Activated CD8-positive, alpha-beta memory T cell treated with anti-CD3 and anti-CD28 coated beads, Interleukin-2, amount 50 U/mL, for 4 hours (primary cell): ENCODE data around the gene FKBP5.
"Not testable (repeated sequence)": the region's sequence is repeated elsewhere in the genome, so short reads cannot be mapped to it uniquely, and the experiment has no call there.

Experiments
- DNase-seq: peaks from one replicate; pipeline ENCODE4 v3.0.0-alpha.2; 2020

The FKBP5 gene

GRCh38 chr6:35607517-35608233 is 81.0 kb downstream of the FKBP5 start:
- DNase-seq = no peak

DNA sequence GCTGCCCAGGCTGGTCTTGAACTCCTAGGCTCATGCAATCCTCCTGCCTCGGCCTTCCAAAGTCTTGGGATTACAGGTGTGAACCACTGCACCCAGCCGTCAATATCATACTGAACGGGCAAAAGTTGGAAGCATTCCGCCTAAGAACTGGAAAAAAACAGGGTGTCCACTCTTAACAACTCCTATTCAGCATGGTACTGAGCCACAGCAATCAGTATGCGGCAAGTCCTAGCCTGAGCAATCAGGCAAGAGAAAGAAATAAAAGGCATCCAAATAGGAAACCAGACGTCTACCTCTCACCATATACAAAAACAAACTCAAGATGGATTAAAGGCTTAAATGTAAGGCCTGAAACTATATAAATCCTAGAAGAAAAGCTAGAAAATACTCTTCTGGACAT is 83.1 kb downstream of the FKBP5 start:
- no peak for DNase-seq

- no peak for DNase-seq
Observed at GRCh38 chr6:35603326-35604202, 85.2 kb downstream of the FKBP5 start.

DNA sequence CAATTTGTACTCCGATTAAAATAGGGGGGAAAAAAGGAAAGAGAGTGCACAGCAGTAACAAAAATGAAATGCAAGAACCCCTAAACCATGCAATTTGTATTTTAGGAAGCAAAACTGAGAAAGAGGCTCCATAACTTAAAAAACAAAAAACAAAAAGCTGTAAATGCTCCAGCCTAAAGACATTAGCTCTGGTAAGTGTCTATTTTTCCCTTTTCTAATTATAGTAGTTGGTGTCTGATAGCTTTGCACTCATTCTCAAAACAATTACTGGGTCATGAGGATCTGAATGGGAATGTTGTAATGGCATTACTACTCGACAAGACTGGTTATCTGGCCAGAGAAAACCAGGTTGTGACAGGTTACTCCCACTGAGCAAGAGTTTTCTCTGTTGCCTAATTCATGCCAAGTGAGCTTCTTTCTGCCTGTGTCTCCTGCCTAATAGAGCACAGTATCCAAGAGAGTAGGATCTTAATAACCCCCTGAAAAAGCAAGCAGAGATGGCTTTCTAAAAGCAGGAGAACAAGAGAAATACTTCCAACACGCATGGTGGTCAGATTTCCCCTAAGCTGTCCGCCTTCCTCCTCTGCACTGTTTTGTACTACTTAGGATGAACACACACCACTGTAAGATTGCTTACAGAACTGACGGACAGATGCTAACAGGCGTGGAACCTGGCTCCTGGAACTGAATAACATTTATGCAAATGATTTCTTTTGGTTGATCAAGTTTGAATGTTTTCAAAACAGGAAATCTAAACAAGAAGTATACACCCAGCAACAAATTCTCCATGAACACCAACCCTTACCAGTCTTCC is 86.4 kb downstream of the FKBP5 start:
- DNase-seq = no peak

DNA sequence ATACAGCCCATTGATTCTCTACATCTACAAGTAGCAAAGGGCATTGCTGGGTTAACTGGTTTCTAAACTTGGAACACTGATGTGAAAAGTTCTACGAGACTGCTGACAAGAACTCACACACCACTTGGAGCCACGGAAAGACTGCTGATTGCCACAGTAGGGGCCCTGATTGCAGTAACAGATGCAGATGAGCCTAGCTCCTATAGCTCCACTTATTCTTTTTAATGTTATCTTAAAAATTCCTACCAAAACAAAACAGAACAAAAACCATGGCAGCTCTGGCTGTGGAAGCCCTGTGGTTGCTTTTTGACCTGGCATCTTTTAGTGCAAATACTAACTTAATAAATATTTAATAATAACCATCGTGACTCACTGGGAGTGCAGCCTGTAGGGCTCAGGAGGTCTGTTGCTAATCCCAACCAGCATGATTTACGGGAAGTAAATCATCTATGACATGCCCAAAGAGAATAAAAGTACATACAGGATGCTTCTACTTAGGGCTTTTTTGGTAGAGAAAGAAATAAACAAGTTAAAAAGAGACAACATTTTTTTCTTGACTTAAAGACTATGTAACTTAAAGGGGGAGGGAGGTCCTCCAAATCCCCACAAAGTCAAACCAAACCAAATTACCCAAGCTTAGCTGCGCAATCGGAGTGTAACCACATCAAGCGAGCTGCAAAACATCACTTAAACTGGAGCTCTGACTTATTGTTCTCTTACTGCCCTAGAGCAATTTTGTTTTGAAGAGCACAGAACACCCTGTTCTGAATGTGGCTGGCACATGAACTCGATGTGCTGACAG is 87.2 kb downstream of the FKBP5 start:
- DNase-seq = peak; percentile 56

GRCh38 chr6:35600659-35601125 is 88.0 kb downstream of the FKBP5 start:
- no peak for DNase-seq

DNA sequence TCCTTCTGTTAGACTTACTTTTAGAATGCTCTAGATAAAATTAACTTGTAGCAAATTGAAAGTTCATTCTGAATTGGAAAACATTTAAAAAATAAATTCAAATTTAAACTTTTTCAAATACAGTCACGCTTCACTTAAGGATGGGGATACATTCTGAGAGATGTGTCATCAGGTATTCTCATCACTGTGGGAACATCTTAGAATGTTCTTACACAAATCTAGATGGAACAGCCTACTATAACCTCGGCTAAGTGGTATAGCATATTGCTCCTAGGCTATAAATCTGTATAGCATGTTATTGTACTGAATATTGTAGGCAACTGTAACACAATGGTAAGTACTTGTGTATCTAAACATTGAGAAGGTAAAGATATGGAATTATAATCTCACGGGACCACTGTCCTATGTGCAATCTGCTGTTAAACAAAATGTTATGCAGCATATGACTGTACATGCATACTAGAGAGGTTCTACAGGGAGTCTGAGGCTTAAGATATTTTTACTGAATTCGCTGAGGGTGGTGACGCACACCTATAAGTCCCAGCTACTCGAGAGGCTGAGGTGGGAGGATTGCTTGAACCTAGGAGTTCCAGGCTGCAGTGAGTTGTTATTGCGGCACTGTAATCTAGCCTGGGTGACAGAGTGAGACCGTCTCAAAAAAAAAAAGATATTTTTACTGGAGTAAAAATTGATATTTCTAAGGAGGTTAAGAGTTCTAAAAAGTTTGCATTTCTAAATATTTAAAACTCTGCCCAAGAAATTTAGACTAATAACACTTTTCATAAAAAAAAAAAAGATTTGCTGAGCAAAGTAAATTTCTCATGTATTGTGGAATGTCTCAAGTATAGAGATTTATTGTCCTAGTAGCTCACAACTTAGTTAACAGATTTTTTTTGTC is 88.7 kb downstream of the FKBP5 start:
- no peak for DNase-seq

DNA sequence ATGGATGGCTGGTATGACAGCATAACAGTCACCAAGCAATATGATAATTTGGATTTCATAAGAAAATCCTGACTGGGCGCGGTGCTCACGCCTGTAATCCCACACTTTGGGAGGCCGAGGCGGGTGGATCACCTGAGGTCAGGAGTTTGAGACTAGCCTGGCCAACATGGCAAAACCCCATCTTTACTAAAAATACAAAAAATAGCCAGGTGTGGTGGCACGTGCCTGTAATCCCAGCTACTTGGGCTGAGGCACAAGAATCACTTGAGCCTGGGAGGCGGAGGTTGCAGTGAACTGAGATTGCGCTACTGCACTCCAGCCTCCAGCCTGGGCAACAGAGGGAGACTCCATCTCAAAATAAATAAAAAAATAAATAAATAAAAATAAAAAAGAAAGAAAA is 90.1 kb downstream of the FKBP5 start:
- DNase-seq = not testable (repeated sequence)

DNA sequence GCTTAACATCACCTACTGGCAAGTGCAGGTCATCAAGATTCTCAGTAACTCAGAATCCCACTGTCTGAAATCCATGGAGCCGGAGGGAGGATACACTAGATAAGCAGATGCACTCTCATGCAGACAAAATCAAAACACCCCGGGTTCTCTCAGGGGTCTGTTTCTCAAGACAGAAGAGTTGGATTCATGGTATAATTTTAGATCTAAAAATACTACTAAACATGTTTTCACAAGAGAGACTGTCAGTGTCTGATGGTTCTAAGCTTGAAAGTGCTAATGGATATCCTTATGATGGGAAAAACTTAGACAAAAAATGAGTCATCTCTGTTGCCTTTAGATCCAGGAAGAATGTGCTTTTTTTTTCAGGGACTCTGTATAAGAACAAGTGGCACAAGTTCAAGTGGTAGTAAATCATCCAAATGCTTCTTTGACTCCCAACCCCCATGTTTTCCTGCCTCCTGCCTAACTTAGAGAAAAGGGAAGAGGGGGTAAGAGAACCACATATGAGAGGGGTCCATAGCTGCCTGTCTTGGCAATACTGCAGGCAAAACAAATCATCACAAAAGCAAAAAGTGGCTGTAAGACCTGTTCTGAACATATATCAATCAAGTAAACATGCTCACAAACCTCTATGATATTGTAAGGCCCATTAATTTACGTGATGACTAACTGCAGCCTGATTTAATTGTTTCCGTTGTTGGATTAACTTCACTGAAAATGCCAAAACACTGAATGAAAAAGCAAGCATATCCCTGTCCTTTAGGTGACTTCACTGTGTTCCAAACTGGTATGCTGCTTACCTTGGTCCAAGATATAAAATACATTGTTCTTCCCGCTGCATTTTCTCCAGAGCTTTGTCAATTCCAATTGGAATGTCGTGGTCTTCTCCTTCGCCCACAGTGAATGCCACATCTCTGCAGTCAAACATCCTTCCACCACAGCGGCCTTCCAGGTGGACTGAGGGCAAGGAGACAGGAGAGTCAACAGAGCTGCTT is 92.0 kb downstream of the FKBP5 start:
- DNase-seq = no peak

DNA sequence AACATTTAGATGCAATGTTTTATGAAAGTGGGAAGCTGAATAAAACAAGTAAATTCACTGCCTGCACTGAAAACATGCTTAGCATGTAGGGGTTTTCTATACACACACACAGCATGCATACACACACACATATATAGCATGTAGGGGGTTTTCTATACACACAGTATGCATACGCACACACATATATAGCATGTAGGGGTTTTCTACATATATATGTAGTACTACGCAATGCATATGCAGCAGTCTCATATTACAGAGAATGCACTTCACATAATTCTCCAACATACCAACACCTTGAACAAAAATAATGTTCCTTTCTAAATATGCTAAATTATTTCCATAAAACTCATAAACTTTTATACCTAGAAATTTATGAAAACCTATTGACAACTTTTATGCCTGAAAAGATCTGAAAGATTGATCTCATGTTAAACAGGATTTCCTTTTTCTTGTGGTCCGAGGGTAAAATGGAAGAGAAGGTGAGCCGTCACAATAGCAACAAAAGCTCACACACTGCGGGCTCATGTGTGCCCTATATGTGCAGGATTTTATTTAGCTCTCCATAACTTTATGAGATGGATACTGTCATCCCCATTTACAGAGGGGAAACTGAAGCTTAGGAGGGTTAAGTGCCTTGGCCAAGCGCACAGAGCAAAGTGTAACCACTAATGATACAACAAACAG is 94.1 kb downstream of the FKBP5 start:
- no peak for DNase-seq

GRCh38 chr6:35592178-35592577 is 96.5 kb downstream of the FKBP5 start:
- DNase-seq = no peak

- DNase-seq = no peak
Observed at GRCh38 chr6:35590622-35591066, 98.1 kb downstream of the FKBP5 start.

DNA sequence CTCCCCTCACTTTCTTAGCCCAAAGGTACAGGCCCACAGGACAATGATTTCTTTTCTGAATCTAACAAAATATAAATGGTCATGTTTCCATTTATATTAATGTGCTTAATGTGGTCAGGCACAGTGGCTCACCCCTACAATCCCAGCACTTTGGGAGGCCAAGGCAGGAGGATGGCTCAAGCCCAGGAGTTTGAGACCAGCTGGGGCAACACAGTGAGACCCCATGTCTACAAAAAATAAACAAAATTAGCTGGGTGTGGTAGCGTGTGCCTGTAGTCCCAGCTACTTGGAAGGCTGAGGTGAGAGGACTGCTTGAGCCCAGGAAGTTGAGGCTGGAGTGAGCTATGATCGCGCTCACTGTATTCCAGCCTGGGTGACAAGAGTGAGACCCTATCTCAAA is 98.8 kb downstream of the FKBP5 start:
- no peak for DNase-seq

DNA sequence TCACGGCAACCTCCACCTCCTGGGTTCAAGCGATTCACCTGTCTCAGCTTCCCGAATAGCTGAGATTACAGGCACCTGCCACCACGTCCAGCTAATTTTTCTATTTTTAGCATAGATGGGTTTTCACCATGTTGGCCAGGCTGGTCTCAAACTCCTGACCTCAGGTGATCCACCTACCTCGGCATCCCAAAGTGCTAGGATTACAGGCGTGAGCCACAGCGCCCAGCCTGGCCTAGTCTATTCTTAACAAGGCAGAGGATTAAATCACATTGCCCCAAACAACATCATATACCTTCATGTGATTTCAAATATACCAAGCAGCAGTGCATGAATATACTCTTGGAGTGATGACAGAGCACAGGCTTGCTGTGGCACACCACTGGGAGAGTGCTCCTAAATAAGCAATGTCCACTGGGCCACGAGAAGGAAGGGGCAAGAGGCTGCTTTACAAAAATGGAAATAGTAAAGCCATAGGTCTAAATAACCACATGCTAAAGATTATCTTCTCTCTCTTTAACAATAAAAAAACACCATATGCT is 99.4 kb downstream of the FKBP5 start:
- DNase-seq = no peak

GRCh38 chr6:35587167-35587566 is 101.5 kb downstream of the FKBP5 start:
- DNase-seq = no peak

DNA sequence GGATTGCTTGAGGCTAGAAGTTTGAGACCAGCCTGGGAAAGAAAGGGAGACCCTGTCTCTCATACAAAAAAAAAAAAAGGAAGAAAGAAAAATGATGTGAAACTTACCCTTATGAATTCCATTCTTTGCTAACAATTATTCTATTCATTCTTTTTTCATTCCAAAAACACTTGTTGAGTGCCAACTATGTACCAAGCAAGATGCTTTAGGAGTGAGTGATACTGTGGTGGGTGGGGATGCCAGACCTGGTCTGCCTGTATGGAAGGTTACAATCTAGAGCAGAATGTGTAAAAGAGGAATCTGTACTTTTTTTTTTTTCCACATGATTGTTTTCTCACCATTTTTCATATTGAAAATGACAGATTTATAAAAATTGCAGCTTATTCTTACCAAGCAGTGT is 102.2 kb downstream of the FKBP5 start:
- DNase-seq = no peak

DNA sequence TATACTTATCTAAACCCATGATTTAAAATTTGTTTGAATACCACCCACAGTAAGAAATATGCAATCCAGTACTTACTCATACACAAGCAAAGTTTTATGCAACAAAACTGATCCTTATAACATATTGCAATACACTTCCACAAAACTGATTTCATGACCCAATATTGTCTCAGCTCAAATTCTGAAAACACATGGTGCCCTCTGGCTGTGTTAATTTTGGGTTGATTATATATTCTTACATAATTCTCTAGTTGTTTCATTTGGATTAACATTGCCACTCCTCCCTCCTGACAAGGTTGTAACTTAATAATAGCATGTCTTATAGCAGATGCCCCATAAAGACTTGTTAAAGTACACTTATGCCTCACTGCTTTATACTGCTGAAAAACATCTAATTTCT is 103.1 kb downstream of the FKBP5 start:
- no peak for DNase-seq

GRCh38 chr6:35583893-35584688 is 104.6 kb downstream of the FKBP5 start:
- DNase-seq = peak; percentile 73
